A673 (cell line): ENCODE data around the gene HNRNPM. TPM values are rescaled to one million over a fixed set of nuclear protein-coding genes. Genes with fewer than 3 reads are reported as not detected.

Source experiments
- BruUV-seq: library from RNA; stranded (reverse); fragments of 400-500 nt; replicated peaks from 2 replicates; lab custom pipeline; 2021; lab: Mats Ljungman, UMichigan
- CTCF ChIA-PET: fragments of 300-600 bp; sonication (Branson Sonifier 250); formaldehyde crosslinking; loops from one replicate; lab custom pipeline; 2022; ENCODE audit warnings: antibody characterized with exemption; lab: Charles Lee
- POLR2A ChIA-PET: fragments of 300-600 bp; sonication (Branson Sonifier 250); formaldehyde crosslinking; loops from one replicate; lab custom pipeline; 2022; ENCODE audit warnings: antibody characterized with exemption; ENCODE audit not compliant: low non-redundant PET; lab: Charles Lee
- DNase-seq: peaks from one replicate; pipeline ENCODE4 v3.0.0-alpha.2; 2015; ENCODE audit warnings: low spot score
- H3K27ac ChIP-seq: fragments of 200-600 bp; sonication (generic); 2 replicates; pipeline ENCODE4 v1.5.1; 2016; ENCODE audit warnings: mixed run types, low read depth, mild to moderate bottlenecking, mixed read lengths, antibody characterized with exemption, low read length; ENCODE audit not compliant: poor library complexity, severe bottlenecking
- H3K27me3 ChIP-seq: fragments of 200-600 bp; sonication (generic); replicated peaks from 2 replicates; pipeline ENCODE4 v1.6.1; 2017; ENCODE audit warnings: mixed run types, low read depth, mild to moderate bottlenecking, mixed read lengths, antibody characterized with exemption, low read length; ENCODE audit not compliant: insufficient read depth, poor library complexity
- H3K36me3 ChIP-seq: fragments of 200-600 bp; sonication (generic); 2 replicates; pipeline ENCODE4 v1.6.1; 2016; ENCODE audit warnings: mixed run types, mild to moderate bottlenecking, mixed read lengths, antibody characterized with exemption, low read length; ENCODE audit not compliant: insufficient read depth, poor library complexity, severe bottlenecking
- H3K4me1 ChIP-seq: fragments of 200-600 bp; sonication (generic); 2 replicates; pipeline ENCODE4 v1.6.1; 2017; ENCODE audit warnings: mixed run types, mild to moderate bottlenecking, mixed read lengths, antibody characterized with exemption, low read length; ENCODE audit not compliant: insufficient read depth, poor library complexity, severe bottlenecking
- H3K4me3 ChIP-seq: fragments of 200-600 bp; sonication (generic); 2 replicates; pipeline ENCODE4 v1.5.1; 2016; ENCODE audit warnings: low read depth, mixed run types, mild to moderate bottlenecking, mixed read lengths, low read length; ENCODE audit not compliant: poor library complexity, severe bottlenecking
- H3K9me3 ChIP-seq: fragments of 200-600 bp; sonication (generic); 2 replicates; pipeline ENCODE4 v1.6.1; 2016; ENCODE audit warnings: mixed run types, low read depth, mild to moderate bottlenecking, mixed read lengths, antibody characterized with exemption, low read length; ENCODE audit not compliant: poor library complexity, severe bottlenecking
- EZH2 ChIP-seq: fragments of 200-600 bp; sonication (generic); IDR thresholded peaks from 2 replicates; pipeline ENCODE4 v1.6.1; 2017; ENCODE audit warnings: borderline replicate concordance, low read depth, mild to moderate bottlenecking, mixed read lengths, antibody characterized with exemption, low read length; ENCODE audit not compliant: poor library complexity, severe bottlenecking
- intact Hi-C: fragments of 100-400 bp; cut with micrococcal nuclease; formaldehyde crosslinking; loops from one replicate; pipeline ENCODE4 v1.10.0; 2022; ENCODE audit not compliant: unreplicated experiment
- total RNA-seq: library from RNA; stranded (reverse); gene quantifications from 2 replicates; pipeline ENCODE4 v1.2.3, GENCODE V29; 2021
- TF ChIP-seq, protein P1 (sequence below): fragments of 300-800, 200-600 bp; sonication (generic); conservative IDR thresholded peaks from 2 replicates; pipeline ENCODE4 v1.5.1; 2017; ENCODE audit warnings: low read depth, mild to moderate bottlenecking, antibody characterized with exemption, low read length, moderate library complexity, mixed read lengths

Gene HNRNPM
- total RNA-seq, 1 experiment from 2014 or later, result 436 TPM

DNA sequence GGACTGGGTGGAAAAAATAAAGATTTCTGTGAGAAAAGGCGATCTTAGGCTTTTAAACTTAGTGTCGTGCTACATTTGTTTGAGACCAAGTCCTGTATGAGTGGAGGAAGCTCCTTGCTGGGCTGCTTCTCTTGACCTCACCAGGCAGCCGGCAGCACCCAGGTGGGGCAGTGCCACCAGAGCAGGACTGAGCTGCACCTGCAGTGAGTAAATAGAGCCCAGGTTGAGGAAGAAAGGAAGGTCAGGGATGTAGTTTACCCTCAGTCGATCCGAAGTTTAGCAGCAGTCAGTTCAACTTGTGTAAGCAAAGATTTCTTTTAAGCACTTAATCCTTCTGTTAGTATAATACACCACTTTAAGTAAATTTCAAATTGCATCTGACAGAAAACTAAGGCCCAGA, 13.6 kb downstream of the HNRNPM start:
- Histone ChIP-seq H3K4me1 (peaks cover 30% of the 10 kb centered on the region), H3K36me3 (peaks cover 73% of the 10 kb centered on the region), H3K27ac (peak overlapping the region; percentile 10), H3K27me3 (no peaks in the 10 kb centered on the region), H3K9me3 (no peaks in the 10 kb centered on the region), H3K4me3 (no peak overlapping the region)
- TF ChIP-seq, protein P1, sequence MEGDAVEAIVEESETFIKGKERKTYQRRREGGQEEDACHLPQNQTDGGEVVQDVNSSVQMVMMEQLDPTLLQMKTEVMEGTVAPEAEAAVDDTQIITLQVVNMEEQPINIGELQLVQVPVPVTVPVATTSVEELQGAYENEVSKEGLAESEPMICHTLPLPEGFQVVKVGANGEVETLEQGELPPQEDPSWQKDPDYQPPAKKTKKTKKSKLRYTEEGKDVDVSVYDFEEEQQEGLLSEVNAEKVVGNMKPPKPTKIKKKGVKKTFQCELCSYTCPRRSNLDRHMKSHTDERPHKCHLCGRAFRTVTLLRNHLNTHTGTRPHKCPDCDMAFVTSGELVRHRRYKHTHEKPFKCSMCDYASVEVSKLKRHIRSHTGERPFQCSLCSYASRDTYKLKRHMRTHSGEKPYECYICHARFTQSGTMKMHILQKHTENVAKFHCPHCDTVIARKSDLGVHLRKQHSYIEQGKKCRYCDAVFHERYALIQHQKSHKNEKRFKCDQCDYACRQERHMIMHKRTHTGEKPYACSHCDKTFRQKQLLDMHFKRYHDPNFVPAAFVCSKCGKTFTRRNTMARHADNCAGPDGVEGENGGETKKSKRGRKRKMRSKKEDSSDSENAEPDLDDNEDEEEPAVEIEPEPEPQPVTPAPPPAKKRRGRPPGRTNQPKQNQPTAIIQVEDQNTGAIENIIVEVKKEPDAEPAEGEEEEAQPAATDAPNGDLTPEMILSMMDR, result no peak
- no peak for TF ChIP-seq EZH2
- no peak for DNase-seq
- no TSS peak for BruUV-seq
- intact Hi-C loops, result no loop called here
- ChIA-PET POLR2A (no interaction called here), CTCF (no interaction called here)

GRCh38 chr19:8459095-8459494, 14.3 kb downstream of the HNRNPM start:
- Histone ChIP-seq H3K36me3 (peaks cover 80% of the 10 kb centered on the region), H3K4me3 (no peak overlapping the region), H3K27me3 (no peaks in the 10 kb centered on the region), H3K4me1 (peaks cover 30% of the 10 kb centered on the region), H3K9me3 (no peaks in the 10 kb centered on the region), H3K27ac (peak overlapping the region; percentile 2)
- TF ChIP-seq EZH2, result no peak
- TF ChIP-seq, protein P1, result no peak
- no TSS peak for BruUV-seq
- DNase-seq, result no peak
- CTCF ChIA-PET, result no interaction called here
- POLR2A ChIA-PET, result no interaction called here
- intact Hi-C loops, result no loop called here

GRCh38 chr19:8459520-8460270, 14.9 kb downstream of the HNRNPM start:
- peaks cover 30% of the 10 kb centered on the region for H3K4me1 ChIP-seq
- H3K4me3 ChIP-seq, result no peak overlapping the region
- BruUV-seq, result no TSS peak
- intact Hi-C loops, result no loop called here
- H3K9me3 ChIP-seq, result no peaks in the 10 kb centered on the region
- peak overlapping the region; percentile 5 for H3K27ac ChIP-seq
- ChIA-PET POLR2A (no interaction called here), CTCF (no interaction called here)
- H3K27me3 ChIP-seq, result no peaks in the 10 kb centered on the region
- no peak for DNase-seq
- peaks cover 83% of the 10 kb centered on the region for H3K36me3 ChIP-seq
- TF ChIP-seq, protein P1, result no peak
- no peak for TF ChIP-seq EZH2
